ENCODE data around the gene CPLX3. TPM values are rescaled to one million over a fixed set of nuclear protein-coding genes. Genes with fewer than 3 reads are reported as not detected.

The CPLX3 gene
- total and polyA plus RNA-seq, 8 donors, result 0.09 TPM; not detected in 7

DNA sequence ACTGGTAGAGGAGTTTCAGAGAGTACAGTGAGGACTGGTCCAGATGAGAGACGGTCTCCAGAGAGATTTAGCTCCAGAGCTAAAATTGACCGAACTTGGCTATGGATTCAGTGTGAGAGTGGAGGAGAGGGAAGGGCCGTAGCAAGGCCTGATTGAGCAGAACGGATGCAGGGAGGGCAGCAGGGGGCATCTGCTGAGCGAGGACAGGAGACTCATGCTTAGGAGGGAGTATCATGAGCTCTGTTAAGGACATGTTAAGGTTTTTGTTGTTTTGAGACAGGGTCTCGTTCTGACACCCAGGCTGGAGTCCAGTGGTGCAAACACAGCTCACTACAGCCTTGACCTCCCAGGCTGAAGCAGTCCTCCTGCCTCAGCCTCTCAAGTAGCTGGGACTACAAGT, 21.5 kb upstream of the CPLX3 start:
- no peak overlapping the region for H3K4me3 ChIP-seq
- DNase-seq, result no peak
- no peak overlapping the region for H3K27ac ChIP-seq
- TF ChIP-seq, protein P1, sequence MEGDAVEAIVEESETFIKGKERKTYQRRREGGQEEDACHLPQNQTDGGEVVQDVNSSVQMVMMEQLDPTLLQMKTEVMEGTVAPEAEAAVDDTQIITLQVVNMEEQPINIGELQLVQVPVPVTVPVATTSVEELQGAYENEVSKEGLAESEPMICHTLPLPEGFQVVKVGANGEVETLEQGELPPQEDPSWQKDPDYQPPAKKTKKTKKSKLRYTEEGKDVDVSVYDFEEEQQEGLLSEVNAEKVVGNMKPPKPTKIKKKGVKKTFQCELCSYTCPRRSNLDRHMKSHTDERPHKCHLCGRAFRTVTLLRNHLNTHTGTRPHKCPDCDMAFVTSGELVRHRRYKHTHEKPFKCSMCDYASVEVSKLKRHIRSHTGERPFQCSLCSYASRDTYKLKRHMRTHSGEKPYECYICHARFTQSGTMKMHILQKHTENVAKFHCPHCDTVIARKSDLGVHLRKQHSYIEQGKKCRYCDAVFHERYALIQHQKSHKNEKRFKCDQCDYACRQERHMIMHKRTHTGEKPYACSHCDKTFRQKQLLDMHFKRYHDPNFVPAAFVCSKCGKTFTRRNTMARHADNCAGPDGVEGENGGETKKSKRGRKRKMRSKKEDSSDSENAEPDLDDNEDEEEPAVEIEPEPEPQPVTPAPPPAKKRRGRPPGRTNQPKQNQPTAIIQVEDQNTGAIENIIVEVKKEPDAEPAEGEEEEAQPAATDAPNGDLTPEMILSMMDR (IDR thresholded peaks at IDR 0.05), result no peak
- 78 to 87% methylated on average over 6 of the region's 6 CpGs for WGBS, 2 donors
- no peak for ATAC-seq
- H3K36me3 ChIP-seq, result peaks cover 3 to 7% (median 5%) of the 10 kb centered on the region in 3 donors
- no peaks in the 10 kb centered on the region for H3K27me3 ChIP-seq
- no peak for FAIRE-seq
- no peaks in the 10 kb centered on the region for H3K9me3 ChIP-seq
- intact Hi-C loops (cut with DNase I), result no loop called here
- peaks cover 0 to under 1% (median 0%) of the 10 kb centered on the region in 3 donors for H3K4me1 ChIP-seq

GRCh38 chr15:74807282-74807681, 19.1 kb upstream of the CPLX3 start:
- Histone ChIP-seq H3K4me3 (no peak overlapping the region), H3K9me3 (no peaks in the 10 kb centered on the region), H3K27ac (no peak overlapping the region), H3K27me3 (no peaks in the 10 kb centered on the region), H3K4me1 (no peaks in the 10 kb centered on the region), H3K36me3 (peaks cover 3 to 7% (median 3%) of the 10 kb centered on the region in 3 donors)
- no peak for DNase-seq
- TF ChIP-seq, protein P1 (IDR thresholded peaks at IDR 0.05), result no peak
- WGBS, 2 donors, result 63 to 75% methylated on average over 5 of the region's 5 CpGs
- no peak for ATAC-seq
- no peak for FAIRE-seq
- intact Hi-C loops (cut with DNase I), result no loop called here

GRCh38 chr15:74808078-74808839, 18.2 kb upstream of the CPLX3 start:
- Histone ChIP-seq H3K9me3 (no peaks in the 10 kb centered on the region), H3K27me3 (no peaks in the 10 kb centered on the region), H3K36me3 (peaks cover 0 to under 1% (median 0%) of the 10 kb centered on the region in 3 donors), H3K4me1 (no peaks in the 10 kb centered on the region), H3K4me3 (no peak overlapping the region), H3K27ac (no peak overlapping the region)
- FAIRE-seq (no peak), DNase-seq (no peak), ATAC-seq (peak in 2 of 4 donors; percentile 33 to 45)
- intact Hi-C loops (cut with DNase I), result no loop called here
- TF ChIP-seq, protein P1 (IDR thresholded peaks at IDR 0.05), result no peak
- 71 to 78% methylated on average over 18 of the region's 18 CpGs for WGBS, 2 donors

- DNase-seq (no peak), FAIRE-seq (no peak), ATAC-seq (no peak)
- H3K27ac ChIP-seq, result no peak overlapping the region
- intact Hi-C loops (cut with DNase I), result no loop called here
- TF ChIP-seq, protein P1 (IDR thresholded peaks at IDR 0.05), result no peak
- H3K27me3 ChIP-seq, result no peaks in the 10 kb centered on the region
- no peak overlapping the region for H3K4me3 ChIP-seq
- 63 to 73% methylated on average over 4 of the region's 4 CpGs for WGBS, 2 donors
- H3K36me3 ChIP-seq, result no peaks in the 10 kb centered on the region
- no peaks in the 10 kb centered on the region for H3K9me3 ChIP-seq
- H3K4me1 ChIP-seq, result no peaks in the 10 kb centered on the region
Measured at GRCh38 chr15:74808840-74809229, 17.6 kb upstream of the CPLX3 start.

DNA sequence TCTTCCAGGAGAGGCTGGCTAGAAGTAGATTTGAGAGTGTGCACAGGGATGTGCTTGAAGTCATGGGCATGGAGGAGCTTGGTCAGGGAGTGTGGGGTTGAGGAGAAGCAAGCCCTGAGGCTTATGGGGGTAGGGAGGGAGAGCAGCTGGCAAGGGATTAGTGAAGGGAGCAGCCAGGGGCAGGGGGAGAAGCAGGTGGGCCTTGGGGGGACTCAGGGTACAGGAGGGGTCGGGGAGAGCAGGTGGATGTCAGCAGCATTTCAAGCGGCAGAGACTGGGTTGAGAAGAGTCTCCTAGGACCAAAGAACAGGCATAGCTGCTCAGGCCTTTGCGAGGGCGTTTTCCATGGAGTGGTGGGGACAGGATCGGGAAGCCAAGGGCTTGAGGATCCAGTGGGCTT, 17.2 kb upstream of the CPLX3 start:
- Histone ChIP-seq H3K27ac (no peak overlapping the region), H3K4me3 (no peak overlapping the region), H3K36me3 (no peaks in the 10 kb centered on the region), H3K9me3 (no peaks in the 10 kb centered on the region), H3K4me1 (no peaks in the 10 kb centered on the region), H3K27me3 (no peaks in the 10 kb centered on the region)
- WGBS, 2 donors, result 74 to 85% methylated on average over 5 of the region's 5 CpGs
- TF ChIP-seq, protein P1 (IDR thresholded peaks at IDR 0.05), result no peak
- DNase-seq (no peak), ATAC-seq (no peak), FAIRE-seq (no peak)
- intact Hi-C loops (cut with DNase I), result no loop called here

All from pancreas (tissue), 10 donors.